ENCODE results near the gene RAB32.

The RAB32 gene

GRCh38 chr6:146543211-146543939 is at the start of gene RAB32:
Gene RAB32, plus strand, starts transcription at chr6:146543833. Its CDS starts 39 bp downstream, at chr6:146543872.
- Histone ChIP-seq H3K4me1 (ENCODE audit: insufficient read depth, low read length) (no peaks in the 10 kb centered on the region), H3K9me3 (ENCODE audit: low read length) (no peaks in the 10 kb centered on the region)

GRCh38 chr6:146498309-146498708 is 45.3 kb upstream of the RAB32 start:
- Histone ChIP-seq H2AFZ (ENCODE audit: low read depth, low read length) (no peak overlapping the region), H3K9me3 (ENCODE audit: low read length) (no peaks in the 10 kb centered on the region), H3K4me1 (ENCODE audit: insufficient read depth, low read length) (no peaks in the 10 kb centered on the region), H3K27me3 (ENCODE audit: insufficient read depth, low read length) (no peaks in the 10 kb centered on the region), H3K36me3 (ENCODE audit: insufficient read depth, low read length) (no peaks in the 10 kb centered on the region), H3K4me3 (ENCODE audit: low read length) (no peak overlapping the region)

More at GRCh38 chr6:146543211-146543939, at the start of gene RAB32:
- Histone ChIP-seq H3K36me3 (ENCODE audit: insufficient read depth, low read length) (no peaks in the 10 kb centered on the region), H3K4me3 (ENCODE audit: low read length) (peak within 1 kb of the TSS; percentile 52), H3K27me3 (ENCODE audit: insufficient read depth, low read length) (no peaks in the 10 kb centered on the region), H2AFZ (ENCODE audit: low read depth, low read length) (no peak within 1 kb of the TSS)

GRCh38 chr6:146503096-146503495 is 40.5 kb upstream of the RAB32 start:
- H3K27me3 ChIP-seq (ENCODE audit: insufficient read depth, low read length) = no peaks in the 10 kb centered on the region
- no peak overlapping the region for H3K4me3 ChIP-seq (ENCODE audit: low read length)
- no peaks in the 10 kb centered on the region for H3K9me3 ChIP-seq (ENCODE audit: low read length)
- H3K36me3 ChIP-seq (ENCODE audit: insufficient read depth, low read length) = no peaks in the 10 kb centered on the region
- H2AFZ ChIP-seq (ENCODE audit: low read depth, low read length) = no peak overlapping the region
- H3K4me1 ChIP-seq (ENCODE audit: insufficient read depth, low read length) = no peaks in the 10 kb centered on the region

- Histone ChIP-seq H3K36me3 (ENCODE audit: insufficient read depth, low read length) (no peaks in the 10 kb centered on the region), H3K9me3 (ENCODE audit: low read length) (peaks cover 2% of the 10 kb centered on the region), H3K27me3 (ENCODE audit: insufficient read depth, low read length) (no peaks in the 10 kb centered on the region), H3K4me1 (ENCODE audit: insufficient read depth, low read length) (no peaks in the 10 kb centered on the region), H2AFZ (ENCODE audit: low read depth, low read length) (no peak overlapping the region), H3K4me3 (ENCODE audit: low read length) (no peak overlapping the region)
Measured at GRCh38 chr6:146515212-146515611, 28.4 kb upstream of the RAB32 start.

- Histone ChIP-seq H2AFZ (ENCODE audit: low read depth, low read length) (no peak overlapping the region), H3K27me3 (ENCODE audit: insufficient read depth, low read length) (no peaks in the 10 kb centered on the region), H3K9me3 (ENCODE audit: low read length) (no peaks in the 10 kb centered on the region), H3K36me3 (ENCODE audit: insufficient read depth, low read length) (no peaks in the 10 kb centered on the region), H3K4me3 (ENCODE audit: low read length) (no peak overlapping the region), H3K4me1 (ENCODE audit: insufficient read depth, low read length) (peaks cover 3% of the 10 kb centered on the region)
Measured at GRCh38 chr6:146526192-146526591, 17.4 kb upstream of the RAB32 start.

- H3K4me1 ChIP-seq (ENCODE audit: insufficient read depth, low read length) = no peaks in the 10 kb centered on the region
- no peak overlapping the region for H3K4me3 ChIP-seq (ENCODE audit: low read length)
- H3K27me3 ChIP-seq (ENCODE audit: insufficient read depth, low read length) = no peaks in the 10 kb centered on the region
- no peaks in the 10 kb centered on the region for H3K9me3 ChIP-seq (ENCODE audit: low read length)
- H3K36me3 ChIP-seq (ENCODE audit: insufficient read depth, low read length) = no peaks in the 10 kb centered on the region
- H2AFZ ChIP-seq (ENCODE audit: low read depth, low read length) = no peak overlapping the region
Measured at GRCh38 chr6:146532702-146533101, 10.9 kb upstream of the RAB32 start.

- no peaks in the 10 kb centered on the region for H3K9me3 ChIP-seq (ENCODE audit: low read length)
- H3K4me3 ChIP-seq (ENCODE audit: low read length) = peak overlapping the region; percentile 21
- H3K4me1 ChIP-seq (ENCODE audit: insufficient read depth, low read length) = no peaks in the 10 kb centered on the region
- H2AFZ ChIP-seq (ENCODE audit: low read depth, low read length) = no peak overlapping the region
- no peaks in the 10 kb centered on the region for H3K27me3 ChIP-seq (ENCODE audit: insufficient read depth, low read length)
- no peaks in the 10 kb centered on the region for H3K36me3 ChIP-seq (ENCODE audit: insufficient read depth, low read length)
Measured at GRCh38 chr6:146542881-146543210, 787 bp upstream of the RAB32 start.

GRCh38 chr6:146543940-146544615 is 445 bp downstream of the RAB32 start:
- Histone ChIP-seq H3K9me3 (ENCODE audit: low read length) (no peaks in the 10 kb centered on the region), H3K4me3 (ENCODE audit: low read length) (peak overlapping the region; percentile 52), H2AFZ (ENCODE audit: low read depth, low read length) (no peak overlapping the region), H3K36me3 (ENCODE audit: insufficient read depth, low read length) (no peaks in the 10 kb centered on the region), H3K27me3 (ENCODE audit: insufficient read depth, low read length) (no peaks in the 10 kb centered on the region), H3K4me1 (ENCODE audit: insufficient read depth, low read length) (no peaks in the 10 kb centered on the region)

GRCh38 chr6:146544616-146545182 is 1.1 kb downstream of the RAB32 start:
- no peaks in the 10 kb centered on the region for H3K9me3 ChIP-seq (ENCODE audit: low read length)
- no peaks in the 10 kb centered on the region for H3K36me3 ChIP-seq (ENCODE audit: insufficient read depth, low read length)
- H3K4me3 ChIP-seq (ENCODE audit: low read length) = peak overlapping the region; percentile 52
- H3K4me1 ChIP-seq (ENCODE audit: insufficient read depth, low read length) = no peaks in the 10 kb centered on the region
- H3K27me3 ChIP-seq (ENCODE audit: insufficient read depth, low read length) = no peaks in the 10 kb centered on the region
- no peak overlapping the region for H2AFZ ChIP-seq (ENCODE audit: low read depth, low read length)

GRCh38 chr6:146545581-146545980 is 1.9 kb downstream of the RAB32 start:
- Histone ChIP-seq H3K4me1 (ENCODE audit: insufficient read depth, low read length) (no peaks in the 10 kb centered on the region), H2AFZ (ENCODE audit: low read depth, low read length) (no peak overlapping the region), H3K27me3 (ENCODE audit: insufficient read depth, low read length) (no peaks in the 10 kb centered on the region), H3K9me3 (ENCODE audit: low read length) (no peaks in the 10 kb centered on the region), H3K36me3 (ENCODE audit: insufficient read depth, low read length) (no peaks in the 10 kb centered on the region), H3K4me3 (ENCODE audit: low read length) (no peak overlapping the region)

- no peak overlapping the region for H3K4me3 ChIP-seq (ENCODE audit: low read length)
Measured at GRCh38 chr6:146546443-146547043, 2.9 kb downstream of the RAB32 start.

GRCh38 chr6:146547889-146548288 is 4.3 kb downstream of the RAB32 start:
- H3K27me3 ChIP-seq (ENCODE audit: insufficient read depth, low read length) = no peaks in the 10 kb centered on the region
- H3K4me3 ChIP-seq (ENCODE audit: low read length) = no peak overlapping the region
- no peaks in the 10 kb centered on the region for H3K9me3 ChIP-seq (ENCODE audit: low read length)
- no peaks in the 10 kb centered on the region for H3K36me3 ChIP-seq (ENCODE audit: insufficient read depth, low read length)
- no peaks in the 10 kb centered on the region for H3K4me1 ChIP-seq (ENCODE audit: insufficient read depth, low read length)
- no peak overlapping the region for H2AFZ ChIP-seq (ENCODE audit: low read depth, low read length)

More at GRCh38 chr6:146546443-146547043, 2.9 kb downstream of the RAB32 start:
- Histone ChIP-seq H3K27me3 (ENCODE audit: insufficient read depth, low read length) (no peaks in the 10 kb centered on the region), H2AFZ (ENCODE audit: low read depth, low read length) (no peak overlapping the region), H3K9me3 (ENCODE audit: low read length) (no peaks in the 10 kb centered on the region), H3K4me1 (ENCODE audit: insufficient read depth, low read length) (no peaks in the 10 kb centered on the region), H3K36me3 (ENCODE audit: insufficient read depth, low read length) (no peaks in the 10 kb centered on the region)

GRCh38 chr6:146548898-146549374 is 5.3 kb downstream of the RAB32 start:
- Histone ChIP-seq H3K9me3 (ENCODE audit: low read length) (no peaks in the 10 kb centered on the region), H3K36me3 (ENCODE audit: insufficient read depth, low read length) (no peaks in the 10 kb centered on the region), H3K4me1 (ENCODE audit: insufficient read depth, low read length) (no peaks in the 10 kb centered on the region), H2AFZ (ENCODE audit: low read depth, low read length) (no peak overlapping the region), H3K27me3 (ENCODE audit: insufficient read depth, low read length) (no peaks in the 10 kb centered on the region), H3K4me3 (ENCODE audit: low read length) (no peak overlapping the region)

Measured in neuron (in vitro differentiated cells).